AG09309 (cell line): ENCODE results near the gene LDLRAD4.

Experiments used
- DNase-seq: peaks from one replicate; pipeline ENCODE4 v3.0.0-alpha.2; 2010; ENCODE audit warnings: low read depth
- H3K4me3 ChIP-seq: 2 replicates; pipeline ENCODE4 v1.5.1; 2011; ENCODE audit warnings: mild to moderate bottlenecking, low read depth, low read length, moderate library complexity; ENCODE audit not compliant: control insufficient read depth
- CTCF ChIP-seq: IDR thresholded peaks from 2 replicates; pipeline ENCODE4 v1.5.1; 2011; ENCODE audit warnings: mild to moderate bottlenecking, low read depth, low read length, inconsistent platforms; ENCODE audit not compliant: insufficient read depth, control insufficient read depth; ENCODE audit errors: missing control alignments

The LDLRAD4 gene

GRCh38 chr18:13185675-13186198 lies 32.8 kb upstream of the LDLRAD4 start:
- no peak for DNase-seq
- TF ChIP-seq CTCF, result no peak
- H3K4me3 ChIP-seq, result no peak overlapping the region

GRCh38 chr18:13186687-13187086 lies 31.9 kb upstream of the LDLRAD4 start:
- DNase-seq, result no peak
- no peak overlapping the region for H3K4me3 ChIP-seq
- TF ChIP-seq CTCF, result no peak

GRCh38 chr18:13187498-13187897 lies 31.1 kb upstream of the LDLRAD4 start:
- no peak for TF ChIP-seq CTCF
- H3K4me3 ChIP-seq, result no peak overlapping the region
- no peak for DNase-seq

- H3K4me3 ChIP-seq, result no peak overlapping the region
- DNase-seq, result no peak
- TF ChIP-seq CTCF, result no peak
Measured at GRCh38 chr18:13191031-13191430, 27.5 kb upstream of the LDLRAD4 start.

- no peak overlapping the region for H3K4me3 ChIP-seq
- no peak for TF ChIP-seq CTCF
- no peak for DNase-seq
Measured at GRCh38 chr18:13191779-13192178, 26.8 kb upstream of the LDLRAD4 start.

- no peak for DNase-seq
- no peak for TF ChIP-seq CTCF
Measured at GRCh38 chr18:13192970-13193369, 25.6 kb upstream of the LDLRAD4 start.

GRCh38 chr18:13194239-13194638 lies 24.3 kb upstream of the LDLRAD4 start:
- no peak for TF ChIP-seq CTCF
- H3K4me3 ChIP-seq, result no peak overlapping the region
- no peak for DNase-seq

More at GRCh38 chr18:13192970-13193369, 25.6 kb upstream of the LDLRAD4 start:
- no peak overlapping the region for H3K4me3 ChIP-seq
